Muscle layer of duodenum (tissue), 2 donors: ENCODE measurements around the gene TDRD9.

Source experiments
- H3K27ac ChIP-seq: one replicate; pipeline ENCODE4 v1.7.0; 2013; ENCODE audit warnings: mild to moderate bottlenecking, low read length
- H3K27me3 ChIP-seq: one replicate; pipeline ENCODE4 v1.7.0; 2013; ENCODE audit warnings: low read depth, mild to moderate bottlenecking, control low read depth, low read length
- H3K36me3 ChIP-seq, 2 donors: one replicate each; pipeline ENCODE4 v1.7.0; 2013; ENCODE audit warnings: low read length in 2 of 2, control low read depth in 1 of 2, mild to moderate bottlenecking in 1 of 2; ENCODE audit not compliant: insufficient read depth in 2 of 2, control insufficient read depth in 1 of 2
- H3K4me1 ChIP-seq, 2 donors: one replicate each; pipeline ENCODE4 v1.7.0; 2013; ENCODE audit warnings: low read length in 2 of 2, mild to moderate bottlenecking in 2 of 2, control low read depth in 1 of 2, moderate library complexity in 1 of 2; ENCODE audit not compliant: insufficient read depth in 2 of 2, control insufficient read depth in 1 of 2
- H3K4me3 ChIP-seq, 2 donors: one replicate each; pipeline ENCODE4 v1.7.0; 2013; ENCODE audit warnings: low read length in 2 of 2, low read depth in 1 of 2, mild to moderate bottlenecking in 1 of 2
- H3K9me3 ChIP-seq, 2 donors: one replicate each; pipeline ENCODE4 v1.7.0; 2013; ENCODE audit warnings: low read length in 2 of 2, control low read depth in 1 of 2, mild to moderate bottlenecking in 1 of 2; ENCODE audit not compliant: control insufficient read depth in 1 of 2
- donor health status: healthy.

Gene TDRD9

GRCh38 chr14:103999795-104000440 lies 71.7 kb downstream of the TDRD9 start:
- no peaks in the 10 kb centered on the region for H3K27me3 ChIP-seq
- no peak overlapping the region for H3K27ac ChIP-seq
- H3K4me1 ChIP-seq = no peaks in the 10 kb centered on the region
- no peak overlapping the region for H3K4me3 ChIP-seq
- H3K9me3 ChIP-seq = no peaks in the 10 kb centered on the region
- H3K36me3 ChIP-seq = no peaks in the 10 kb centered on the region

GRCh38 chr14:104001003-104001402 lies 72.7 kb downstream of the TDRD9 start:
- no peak overlapping the region for H3K4me3 ChIP-seq
- no peaks in the 10 kb centered on the region for H3K27me3 ChIP-seq
- H3K27ac ChIP-seq = no peak overlapping the region
- H3K4me1 ChIP-seq = no peaks in the 10 kb centered on the region
- H3K9me3 ChIP-seq = no peaks in the 10 kb centered on the region
- H3K36me3 ChIP-seq = no peaks in the 10 kb centered on the region

GRCh38 chr14:104003616-104004015 lies 75.4 kb downstream of the TDRD9 start:
- H3K4me1 ChIP-seq = no peaks in the 10 kb centered on the region
- no peak overlapping the region for H3K4me3 ChIP-seq
- no peaks in the 10 kb centered on the region for H3K9me3 ChIP-seq
- H3K27me3 ChIP-seq = no peaks in the 10 kb centered on the region
- no peaks in the 10 kb centered on the region for H3K36me3 ChIP-seq
- no peak overlapping the region for H3K27ac ChIP-seq

- Histone ChIP-seq H3K4me1 (no peaks in the 10 kb centered on the region), H3K4me3 (no peak overlapping the region), H3K9me3 (no peaks in the 10 kb centered on the region), H3K27me3 (no peaks in the 10 kb centered on the region), H3K27ac (no peak overlapping the region), H3K36me3 (no peaks in the 10 kb centered on the region)
Observed at GRCh38 chr14:104004849-104005248, 76.6 kb downstream of the TDRD9 start.

- Histone ChIP-seq H3K36me3 (no peaks in the 10 kb centered on the region), H3K27me3 (no peaks in the 10 kb centered on the region), H3K4me1 (no peaks in the 10 kb centered on the region), H3K9me3 (no peaks in the 10 kb centered on the region), H3K27ac (no peak overlapping the region), H3K4me3 (no peak overlapping the region)
Observed at GRCh38 chr14:104005489-104005888, 77.2 kb downstream of the TDRD9 start.

GRCh38 chr14:104007121-104007520 lies 78.9 kb downstream of the TDRD9 start:
- H3K4me3 ChIP-seq = no peak overlapping the region
- H3K4me1 ChIP-seq = no peaks in the 10 kb centered on the region
- H3K9me3 ChIP-seq = no peaks in the 10 kb centered on the region
- H3K36me3 ChIP-seq = no peaks in the 10 kb centered on the region
- H3K27ac ChIP-seq = no peak overlapping the region
- no peaks in the 10 kb centered on the region for H3K27me3 ChIP-seq

- no peaks in the 10 kb centered on the region for H3K4me1 ChIP-seq
- H3K27ac ChIP-seq = no peak overlapping the region
- H3K27me3 ChIP-seq = no peaks in the 10 kb centered on the region
- no peaks in the 10 kb centered on the region for H3K9me3 ChIP-seq
- no peak overlapping the region for H3K4me3 ChIP-seq
- H3K36me3 ChIP-seq = no peaks in the 10 kb centered on the region
Observed at GRCh38 chr14:104009297-104009696, 81.0 kb downstream of the TDRD9 start.

- Histone ChIP-seq H3K9me3 (no peaks in the 10 kb centered on the region), H3K4me3 (no peak overlapping the region), H3K36me3 (no peaks in the 10 kb centered on the region), H3K27me3 (no peaks in the 10 kb centered on the region), H3K27ac (no peak overlapping the region), H3K4me1 (no peaks in the 10 kb centered on the region)
Observed at GRCh38 chr14:104011824-104012517, 83.7 kb downstream of the TDRD9 start.

GRCh38 chr14:104014764-104015163 lies 86.5 kb downstream of the TDRD9 start:
- Histone ChIP-seq H3K27me3 (no peaks in the 10 kb centered on the region), H3K9me3 (no peaks in the 10 kb centered on the region), H3K4me1 (no peaks in the 10 kb centered on the region), H3K4me3 (no peak overlapping the region), H3K36me3 (no peaks in the 10 kb centered on the region), H3K27ac (no peak overlapping the region)

- H3K4me1 ChIP-seq = no peaks in the 10 kb centered on the region
Observed at GRCh38 chr14:104016873-104017650, 88.8 kb downstream of the TDRD9 start.

GRCh38 chr14:104019029-104019428 lies 90.8 kb downstream of the TDRD9 start:
- H3K4me3 ChIP-seq = no peak overlapping the region
- H3K9me3 ChIP-seq = no peaks in the 10 kb centered on the region
- no peak overlapping the region for H3K27ac ChIP-seq
- H3K4me1 ChIP-seq = no peaks in the 10 kb centered on the region
- no peaks in the 10 kb centered on the region for H3K36me3 ChIP-seq
- no peaks in the 10 kb centered on the region for H3K27me3 ChIP-seq

More at GRCh38 chr14:104016873-104017650, 88.8 kb downstream of the TDRD9 start:
- Histone ChIP-seq H3K9me3 (no peaks in the 10 kb centered on the region), H3K4me3 (no peak overlapping the region), H3K27me3 (no peaks in the 10 kb centered on the region), H3K27ac (no peak overlapping the region), H3K36me3 (no peaks in the 10 kb centered on the region)
